Astrocyte of the cerebellum (primary cell): ENCODE data around the gene SLC25A26.
"Not testable (repeated sequence)": the region's sequence is repeated elsewhere in the genome, so short reads cannot be mapped to it uniquely, and the experiment has no call there.

ENCODE experiments used
- DNase-seq: peaks from one replicate; pipeline ENCODE4 v3.0.0-alpha.2; 2011; ENCODE audit warnings: low read depth
- H3K4me3 ChIP-seq: 2 replicates; pipeline ENCODE4 v1.5.1; 2011; ENCODE audit warnings: mild to moderate bottlenecking, low read depth, low read length, moderate library complexity
- in situ Hi-C: cut with HindIII; loops from 2 replicates; pipeline ENCODE4 v1.10.0; 2017; ENCODE audit warnings: low sequenced_read_pairs
- TF ChIP-seq, protein P1 (sequence below): IDR thresholded peaks from 2 replicates; pipeline ENCODE4 v1.5.1; 2012; ENCODE audit warnings: low read length, low read depth, moderate library complexity, mild to moderate bottlenecking; ENCODE audit errors: missing control alignments

The SLC25A26 gene

DNA sequence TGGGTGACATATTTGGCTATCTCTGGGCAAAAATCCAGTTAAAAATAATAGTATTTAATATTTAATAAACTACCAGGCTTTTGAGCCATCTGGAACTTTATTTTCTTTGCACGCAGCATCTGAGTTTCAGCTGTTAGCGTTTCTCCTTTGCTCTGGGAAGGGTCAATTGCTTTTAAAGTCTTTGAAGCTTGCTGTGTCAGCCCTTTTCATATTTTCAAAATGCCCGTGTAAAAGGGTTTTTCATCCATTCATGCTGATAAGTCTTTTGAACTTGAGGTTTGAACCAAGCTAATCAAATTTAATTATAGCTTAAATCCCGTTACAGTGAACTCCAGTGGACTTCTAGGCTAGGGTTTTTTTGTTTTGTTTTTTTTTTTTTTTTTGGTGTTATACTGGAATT, 79.1 kb downstream of the SLC25A26 start:
- DNase-seq, result no peak
- in situ Hi-C loops, result loop anchor here (5.0 kb wide), 1 partner anchor 97 kb away; no protein-coding TSS in a partner anchor
- no peak overlapping the region for H3K4me3 ChIP-seq
- TF ChIP-seq, protein P1, sequence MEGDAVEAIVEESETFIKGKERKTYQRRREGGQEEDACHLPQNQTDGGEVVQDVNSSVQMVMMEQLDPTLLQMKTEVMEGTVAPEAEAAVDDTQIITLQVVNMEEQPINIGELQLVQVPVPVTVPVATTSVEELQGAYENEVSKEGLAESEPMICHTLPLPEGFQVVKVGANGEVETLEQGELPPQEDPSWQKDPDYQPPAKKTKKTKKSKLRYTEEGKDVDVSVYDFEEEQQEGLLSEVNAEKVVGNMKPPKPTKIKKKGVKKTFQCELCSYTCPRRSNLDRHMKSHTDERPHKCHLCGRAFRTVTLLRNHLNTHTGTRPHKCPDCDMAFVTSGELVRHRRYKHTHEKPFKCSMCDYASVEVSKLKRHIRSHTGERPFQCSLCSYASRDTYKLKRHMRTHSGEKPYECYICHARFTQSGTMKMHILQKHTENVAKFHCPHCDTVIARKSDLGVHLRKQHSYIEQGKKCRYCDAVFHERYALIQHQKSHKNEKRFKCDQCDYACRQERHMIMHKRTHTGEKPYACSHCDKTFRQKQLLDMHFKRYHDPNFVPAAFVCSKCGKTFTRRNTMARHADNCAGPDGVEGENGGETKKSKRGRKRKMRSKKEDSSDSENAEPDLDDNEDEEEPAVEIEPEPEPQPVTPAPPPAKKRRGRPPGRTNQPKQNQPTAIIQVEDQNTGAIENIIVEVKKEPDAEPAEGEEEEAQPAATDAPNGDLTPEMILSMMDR, result no peak

DNA sequence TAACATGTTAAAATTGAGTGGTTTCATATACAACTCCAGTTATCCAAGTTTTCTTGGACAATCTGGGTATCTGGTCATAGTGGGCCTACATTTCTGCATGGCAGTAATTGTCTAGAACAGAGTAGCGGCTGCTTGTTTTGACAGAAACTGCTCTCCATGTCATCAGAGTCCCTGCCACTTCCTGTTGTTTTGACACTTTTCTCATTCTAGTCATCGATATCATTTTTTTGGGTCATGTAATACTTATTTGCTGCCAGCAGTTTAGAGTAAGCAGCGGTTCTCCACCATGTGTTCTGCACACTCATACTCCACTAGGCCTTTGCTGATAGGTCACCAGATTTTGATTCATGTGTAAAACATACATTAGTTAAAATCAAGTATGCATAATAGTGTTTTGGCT, 81.5 kb downstream of the SLC25A26 start:
- no peak overlapping the region for H3K4me3 ChIP-seq
- in situ Hi-C loops, result no loop called here
- TF ChIP-seq, protein P1, result no peak
- no peak for DNase-seq

DNA sequence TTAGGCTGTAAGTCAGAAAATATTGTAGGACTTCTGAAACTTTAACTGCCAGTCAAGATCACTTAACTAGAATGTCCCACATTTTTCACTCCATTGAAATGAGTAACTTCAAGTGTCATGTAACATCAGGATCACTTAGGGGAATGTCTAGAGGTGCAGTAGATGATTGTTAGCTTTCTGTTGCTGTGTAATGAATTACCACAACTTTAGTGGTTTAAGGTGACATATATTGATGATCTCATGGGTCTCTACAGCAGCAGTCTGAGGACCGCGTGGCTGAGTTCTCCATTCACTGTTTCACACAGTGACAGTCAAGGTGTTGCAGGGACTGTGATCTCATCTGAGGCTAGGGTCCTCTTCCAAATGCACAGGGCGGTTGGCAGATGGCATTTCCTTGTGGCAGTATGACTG, 82.7 kb downstream of the SLC25A26 start:
- DNase-seq, result no peak
- in situ Hi-C loops, result no loop called here
- no peak overlapping the region for H3K4me3 ChIP-seq
- TF ChIP-seq, protein P1, result no peak

DNA sequence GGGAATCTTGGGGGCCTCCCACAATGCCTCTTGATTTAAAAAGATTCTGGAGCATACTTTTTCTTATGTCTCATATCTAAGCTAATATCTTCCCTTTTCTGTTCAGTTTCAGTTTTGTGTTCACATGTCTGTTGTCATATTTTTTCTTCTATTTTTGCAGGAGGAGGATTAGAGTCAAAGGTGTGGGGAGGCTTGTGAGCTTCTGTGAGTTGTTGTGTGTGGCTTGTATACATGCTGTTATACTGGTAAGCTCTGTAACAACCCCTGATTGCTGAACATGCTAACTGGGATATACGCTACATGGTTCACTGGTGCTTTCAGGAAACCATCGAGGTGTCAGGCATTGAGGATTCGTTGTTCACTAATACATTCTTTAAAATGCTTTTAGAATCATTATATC, 83.5 kb downstream of the SLC25A26 start:
- DNase-seq, result no peak

DNA sequence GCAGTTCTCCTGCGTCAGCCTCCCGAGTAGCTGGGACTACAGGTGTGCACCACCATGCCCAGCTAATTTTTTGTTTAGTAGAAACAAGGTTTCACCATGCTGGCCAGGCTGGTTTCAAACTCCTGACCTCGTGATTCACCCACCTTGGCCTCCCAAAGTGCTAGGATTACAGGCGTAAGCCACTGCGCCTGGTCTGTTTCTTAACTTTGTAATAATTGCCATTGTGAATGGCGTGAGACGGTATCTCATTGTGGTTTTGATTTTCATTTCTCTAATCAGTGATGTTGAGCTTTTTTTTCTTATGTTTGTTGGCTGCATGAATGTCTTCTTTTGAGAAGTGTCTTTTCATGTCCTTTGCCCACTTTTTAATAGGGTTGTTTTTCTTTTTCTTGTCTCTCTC, 85.3 kb downstream of the SLC25A26 start:
- DNase-seq, in situ Hi-C loops, H3K4me3 ChIP-seq: not testable (repeated sequence)

More for the DNA sequence above, 83.5 kb downstream of the SLC25A26 start:
- in situ Hi-C loops, result no loop called here
- TF ChIP-seq, protein P1, result no peak
- no peak overlapping the region for H3K4me3 ChIP-seq

DNA sequence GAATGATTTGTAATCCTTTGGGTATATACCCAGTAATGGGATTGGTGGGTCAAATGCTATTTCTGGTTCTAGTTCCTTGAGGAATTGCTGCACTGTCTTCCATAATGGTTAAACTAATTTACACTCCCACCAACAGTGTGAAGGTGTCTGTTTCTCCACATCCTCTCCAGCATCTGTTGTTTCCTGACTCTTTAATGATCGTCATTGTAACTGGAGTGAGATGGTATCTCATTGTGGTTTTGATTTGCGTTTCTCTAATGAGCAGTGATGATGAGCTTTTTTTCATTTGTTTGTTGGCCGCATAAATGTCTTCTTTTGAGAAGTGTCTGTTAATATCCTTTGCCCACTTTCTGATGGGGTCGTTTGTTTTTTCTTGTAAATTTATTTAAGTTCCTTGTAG, 86.2 kb downstream of the SLC25A26 start:
- in situ Hi-C loops, H3K4me3 ChIP-seq, DNase-seq: not testable (repeated sequence)

DNA sequence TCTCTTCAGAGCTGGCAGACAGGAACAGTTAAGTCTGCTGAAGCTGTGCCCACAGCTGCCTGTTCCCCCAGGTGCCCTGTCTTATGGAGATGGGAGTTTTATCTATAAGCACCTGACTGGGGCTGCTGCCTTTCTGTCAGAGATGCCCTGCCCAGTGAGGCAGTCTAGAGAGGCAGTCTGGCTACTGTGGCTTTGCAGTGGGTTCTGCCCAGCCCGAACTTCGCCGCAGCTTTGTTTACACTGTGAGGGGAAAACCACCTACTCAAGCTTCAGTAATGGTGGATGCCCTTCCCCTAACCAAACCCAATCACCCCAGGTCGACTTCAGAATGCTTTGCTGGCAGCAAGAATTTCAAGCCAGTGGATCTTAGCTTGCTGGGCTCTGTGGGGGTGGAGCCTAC, 91.2 kb downstream of the SLC25A26 start:
- no peak for DNase-seq
- no peak overlapping the region for H3K4me3 ChIP-seq
- in situ Hi-C loops, result no loop called here
- TF ChIP-seq, protein P1, result no peak

DNA sequence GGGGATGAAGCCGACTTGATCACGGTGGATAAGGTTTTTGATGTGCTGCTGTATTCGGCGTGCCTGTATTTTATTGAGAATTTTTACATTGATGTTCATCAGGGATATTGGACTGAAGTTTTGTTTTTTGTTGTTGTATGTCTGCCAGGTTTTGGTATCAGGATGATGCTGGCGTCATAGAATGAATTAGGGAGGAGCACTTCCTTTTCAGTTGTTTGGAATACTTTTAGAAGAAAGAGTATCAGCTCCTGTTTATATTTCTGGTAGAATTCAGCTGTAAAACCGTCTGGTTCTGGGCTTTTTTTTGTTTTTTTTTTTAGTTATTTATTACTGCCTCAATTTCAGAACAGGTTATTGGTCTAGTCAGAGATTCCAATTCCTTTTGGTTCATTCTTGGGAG, 93.7 kb downstream of the SLC25A26 start:
- in situ Hi-C loops, result no loop called here
- DNase-seq, result no peak
- no peak overlapping the region for H3K4me3 ChIP-seq
- TF ChIP-seq, protein P1, result no peak
